ENCODE measurements around the gene ATP5PB. TPM values are rescaled to one million over a fixed set of nuclear protein-coding genes. Genes with fewer than 3 reads are reported as not detected.

Gene ATP5PB
- total RNA-seq, 1 experiment from 2014 or later: 344 TPM

DNA sequence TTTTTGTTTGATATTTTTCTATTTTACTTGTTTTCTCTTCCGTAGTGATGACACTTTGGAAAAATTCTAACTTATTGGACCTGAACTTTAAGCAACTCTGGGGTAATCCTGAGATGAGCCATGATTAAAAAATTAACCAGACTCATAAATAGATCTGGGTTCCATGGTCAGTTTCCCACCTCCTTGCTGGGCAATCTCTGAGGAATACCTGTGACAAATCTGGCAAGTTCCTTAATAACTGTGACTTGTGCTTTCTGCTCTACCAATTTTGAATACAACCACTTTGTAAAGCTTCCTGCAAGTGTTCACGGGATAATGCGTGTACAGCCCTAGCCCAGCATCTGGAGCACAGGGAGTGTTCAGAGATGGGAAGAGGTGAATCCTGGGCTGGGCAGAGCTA lies 25.0 kb upstream of the ATP5PB start:
- no peak overlapping the region for H3K4me3 ChIP-seq (ENCODE audit: low read depth, low read length, poor library complexity, severe bottlenecking)
- no peaks in the 10 kb centered on the region for H3K9me3 ChIP-seq (ENCODE audit: low read depth, low read length, poor library complexity, severe bottlenecking)
- intact Hi-C loops (cut with micrococcal nuclease; ENCODE audit: unreplicated experiment): no loop called here
- ChIA-PET CTCF (no interaction called here), POLR2A (ENCODE audit: low non-redundant PET) (no interaction called here)
- H3K27me3 ChIP-seq (replicated peaks; ENCODE audit: insufficient read depth, low read depth, low read length, poor library complexity): peaks cover 11% of the 10 kb centered on the region
- no peak for TF ChIP-seq EZH2 (IDR thresholded peaks at IDR 0.05; ENCODE audit: borderline replicate concordance, low read depth, low read length, poor library complexity, severe bottlenecking)
- BruUV-seq (replicated peaks): no TSS peak
- H3K4me1 ChIP-seq (ENCODE audit: insufficient read depth, low read length, poor library complexity, severe bottlenecking): no peaks in the 10 kb centered on the region
- no peak for DNase-seq (ENCODE audit: low spot score)
- H3K27ac ChIP-seq (ENCODE audit: low read depth, low read length, poor library complexity, severe bottlenecking): no peak overlapping the region
- no peaks in the 10 kb centered on the region for H3K36me3 ChIP-seq (ENCODE audit: insufficient read depth, low read length, poor library complexity, severe bottlenecking)

- Histone ChIP-seq H3K36me3 (ENCODE audit: insufficient read depth, low read length, poor library complexity, severe bottlenecking) (peaks cover 21% of the 10 kb centered on the region), H3K27me3 (replicated peaks; ENCODE audit: insufficient read depth, low read depth, low read length, poor library complexity) (peaks cover 6% of the 10 kb centered on the region), H3K9me3 (ENCODE audit: low read depth, low read length, poor library complexity, severe bottlenecking) (no peaks in the 10 kb centered on the region), H3K4me1 (ENCODE audit: insufficient read depth, low read length, poor library complexity, severe bottlenecking) (no peaks in the 10 kb centered on the region), H3K4me3 (ENCODE audit: low read depth, low read length, poor library complexity, severe bottlenecking) (no peak overlapping the region), H3K27ac (ENCODE audit: low read depth, low read length, poor library complexity, severe bottlenecking) (no peak overlapping the region)
- intact Hi-C loops (cut with micrococcal nuclease; ENCODE audit: unreplicated experiment): no loop called here
- TF ChIP-seq EZH2 (IDR thresholded peaks at IDR 0.05; ENCODE audit: borderline replicate concordance, low read depth, low read length, poor library complexity, severe bottlenecking) (no peak), CTCF (conservative IDR thresholded peaks at IDR 0.05; ENCODE audit: low read depth, low read length) (no peak)
- ChIA-PET POLR2A (ENCODE audit: low non-redundant PET) (no interaction called here), CTCF (no interaction called here)
- no peak for DNase-seq (ENCODE audit: low spot score)
- no TSS peak for BruUV-seq (replicated peaks)
Observed at GRCh38 chr1:111436726-111437125, 12.5 kb upstream of the ATP5PB start.

GRCh38 chr1:111439461-111440351 lies 9.6 kb upstream of the ATP5PB start:
- no peaks in the 10 kb centered on the region for H3K4me1 ChIP-seq (ENCODE audit: insufficient read depth, low read length, poor library complexity, severe bottlenecking)
- peaks cover 50% of the 10 kb centered on the region for H3K36me3 ChIP-seq (ENCODE audit: insufficient read depth, low read length, poor library complexity, severe bottlenecking)
- ChIA-PET POLR2A (ENCODE audit: low non-redundant PET) (no interaction called here), CTCF (no interaction called here)
- no peak overlapping the region for H3K4me3 ChIP-seq (ENCODE audit: low read depth, low read length, poor library complexity, severe bottlenecking)
- DNase-seq (ENCODE audit: low spot score): no peak
- no peaks in the 10 kb centered on the region for H3K9me3 ChIP-seq (ENCODE audit: low read depth, low read length, poor library complexity, severe bottlenecking)
- TF ChIP-seq CTCF (conservative IDR thresholded peaks at IDR 0.05; ENCODE audit: low read depth, low read length) (no peak), EZH2 (IDR thresholded peaks at IDR 0.05; ENCODE audit: borderline replicate concordance, low read depth, low read length, poor library complexity, severe bottlenecking) (no peak)
- no peaks in the 10 kb centered on the region for H3K27me3 ChIP-seq (replicated peaks; ENCODE audit: insufficient read depth, low read depth, low read length, poor library complexity)
- no TSS peak for BruUV-seq (replicated peaks)
- H3K27ac ChIP-seq (ENCODE audit: low read depth, low read length, poor library complexity, severe bottlenecking): no peak overlapping the region
- intact Hi-C loops (cut with micrococcal nuclease; ENCODE audit: unreplicated experiment): no loop called here
